Neuronal stem cell (in vitro differentiated cells): Measurements from ENCODE around the gene FDPS.

Source experiments
- DNase-seq: peaks from one replicate; pipeline ENCODE4 v3.0.0-alpha.2; 2013; ENCODE audit warnings: low spot score
- H2AFZ ChIP-seq: one replicate; pipeline ENCODE4 v1.6.1; 2013; ENCODE audit warnings: mild to moderate bottlenecking, low read length, inconsistent platforms
- H2AK5ac ChIP-seq: 2 replicates; pipeline ENCODE4 v1.6.1; 2013; ENCODE audit warnings: low read depth, mild to moderate bottlenecking, inconsistent platforms, low read length, moderate library complexity, mixed read lengths
- H2BK120ac ChIP-seq: 2 replicates; pipeline ENCODE4 v1.6.1; 2013; ENCODE audit warnings: low read depth, mild to moderate bottlenecking, inconsistent platforms, low read length, moderate library complexity, mixed read lengths
- H2BK12ac ChIP-seq: one replicate; pipeline ENCODE4 v1.6.1; 2013; ENCODE audit warnings: low read length, inconsistent platforms
- H2BK15ac ChIP-seq: 2 replicates; pipeline ENCODE4 v1.6.1; 2013; ENCODE audit warnings: mild to moderate bottlenecking, low read length, inconsistent platforms, mixed read lengths
- H2BK5ac ChIP-seq: one replicate; pipeline ENCODE4 v1.6.1; 2013; ENCODE audit warnings: inconsistent platforms, mild to moderate bottlenecking, low read length, moderate library complexity
- H3K14ac ChIP-seq: one replicate; pipeline ENCODE4 v1.6.1; 2013; ENCODE audit warnings: low read length, inconsistent platforms
- H3K18ac ChIP-seq: 2 replicates; pipeline ENCODE4 v1.6.1; 2013; ENCODE audit warnings: low read length, inconsistent platforms
- H3K23ac ChIP-seq: 2 replicates; pipeline ENCODE4 v1.6.1; 2013; ENCODE audit warnings: low read depth, mild to moderate bottlenecking, mixed read lengths, low read length, inconsistent platforms; ENCODE audit not compliant: poor library complexity
- H3K27ac ChIP-seq: replicated peaks from 3 replicates; pipeline ENCODE4 v1.5.1; 2013; ENCODE audit warnings: low read length, inconsistent platforms
- H3K27me3 ChIP-seq, 3 experiments: 2 replicates each; pipeline ENCODE4 v1.6.1; 2013; ENCODE audit warnings: low read length in 3 of 3, mild to moderate bottlenecking in 2 of 3, inconsistent platforms in 1 of 3, low read depth in 1 of 3, mixed read lengths in 1 of 3, moderate library complexity in 1 of 3; ENCODE audit not compliant: control insufficient read depth in 3 of 3, insufficient read depth in 3 of 3
- H3K36me3 ChIP-seq, 2 donors: replicated peaks in 1 of 2; 2 replicates each; pipeline ENCODE4 v1.6.1; 2013; ENCODE audit warnings: low read length in 2 of 2; ENCODE audit not compliant: control insufficient read depth in 2 of 2, insufficient read depth in 2 of 2
- H3K4ac ChIP-seq: 2 replicates; pipeline ENCODE4 v1.6.1; 2013; ENCODE audit warnings: inconsistent platforms, mild to moderate bottlenecking, low read length, moderate library complexity
- H3K4me1 ChIP-seq, 2 donors: 1 replicate in 1 of 2; 2 replicates in 1 of 2; pipeline ENCODE4 v1.6.1; 2013; ENCODE audit warnings: low read length in 2 of 2, low read depth in 1 of 2; ENCODE audit not compliant: control insufficient read depth in 2 of 2, insufficient read depth in 1 of 2
- H3K4me2 ChIP-seq: one replicate; pipeline ENCODE4 v1.6.1; 2013; ENCODE audit warnings: mild to moderate bottlenecking, low read length, inconsistent platforms; ENCODE audit not compliant: insufficient read depth, poor library complexity, severe bottlenecking
- H3K4me3 ChIP-seq, 2 donors: 2 replicates each; pipeline ENCODE4 v1.5.1; 2013; ENCODE audit warnings: low read length in 2 of 2, mild to moderate bottlenecking in 2 of 2, inconsistent platforms in 1 of 2, moderate library complexity in 1 of 2
- H3K79me1 ChIP-seq: one replicate; pipeline ENCODE4 v1.6.1; 2013; ENCODE audit warnings: low read depth, mild to moderate bottlenecking, inconsistent platforms, low read length, moderate library complexity
- H3K9ac ChIP-seq: one replicate; pipeline ENCODE4 v1.6.1; 2013; ENCODE audit warnings: mild to moderate bottlenecking, low read depth, low read length, inconsistent platforms; ENCODE audit not compliant: poor library complexity
- H3K9me3 ChIP-seq, 2 donors: replicated peaks in 1 of 2; 2 replicates each; pipeline versions ENCODE3 to v1.6.1; 2013; ENCODE audit warnings: low read length in 2 of 2, mild to moderate bottlenecking in 2 of 2, inconsistent platforms in 1 of 2, low read depth in 1 of 2, mixed read lengths in 1 of 2, moderate library complexity in 1 of 2; ENCODE audit not compliant: control insufficient read depth in 2 of 2, insufficient read depth in 1 of 2
- H4K8ac ChIP-seq: one replicate; pipeline ENCODE4 v1.6.1; 2013; ENCODE audit warnings: low read depth, mild to moderate bottlenecking, inconsistent platforms, low read length, moderate library complexity
- H4K91ac ChIP-seq: one replicate; pipeline ENCODE4 v1.6.1; 2013; ENCODE audit warnings: low read length, low read depth, mild to moderate bottlenecking, inconsistent platforms; ENCODE audit not compliant: poor library complexity
- WGBS, 2 donors: extraction: QIAGEN DNeasy Blood & Tissue Kit; methylation state at CpG; one replicate each; pipeline ENCODE4 v1.1.7; 2013; ENCODE audit warnings: missing lambda C conversion rate in 2 of 2, mixed read lengths in 1 of 2; ENCODE audit not compliant: insufficient read length in 2 of 2, insufficient replicate concordance in 1 of 2; ENCODE audit errors: extremely low coverage in 2 of 2; 5-methylcytosine and 5-hydroxymethylcytosine counted together

FDPS gene

GRCh38 chr1:155316922-155317321, 8.3 kb downstream of the FDPS start:
- no CpG with 5 or more reads among the region's 3 CpGs for WGBS, 2 donors
- Histone ChIP-seq H3K36me3 (peaks cover 45 to 96% of the 10 kb centered on the region in 2 donors), H2BK120ac (no peak overlapping the region), H3K4ac (no peak overlapping the region), H3K79me1 (peaks cover 9% of the 10 kb centered on the region), H2BK15ac (no peak overlapping the region), H2BK12ac (no peak overlapping the region), H3K27me3 (no peaks in the 10 kb centered on the region), H2AK5ac (no peak overlapping the region), H4K8ac (no peak overlapping the region), H3K9ac (no peak overlapping the region), H3K9me3 (no peaks in the 10 kb centered on the region), H3K27ac (no peak overlapping the region), H3K4me3 (no peak overlapping the region), H3K4me1 (peaks cover 11 to 12% of the 10 kb centered on the region in 2 donors), H3K23ac (no peak overlapping the region), H3K4me2 (no peak overlapping the region), H3K14ac (no peak overlapping the region), H2BK5ac (no peak overlapping the region), H2AFZ (no peak overlapping the region), H3K18ac (no peak overlapping the region), H4K91ac (no peak overlapping the region)
- no peak for DNase-seq

GRCh38 chr1:155318082-155318481, 9.4 kb downstream of the FDPS start:
- H2BK12ac ChIP-seq: no peak overlapping the region
- peaks cover 8% of the 10 kb centered on the region for H3K79me1 ChIP-seq
- no peak overlapping the region for H2BK5ac ChIP-seq
- DNase-seq: no peak
- H3K9ac ChIP-seq: no peak overlapping the region
- no peak overlapping the region for H2BK120ac ChIP-seq
- H3K27me3 ChIP-seq: no peaks in the 10 kb centered on the region
- no peak overlapping the region for H3K4me3 ChIP-seq
- H4K8ac ChIP-seq: no peak overlapping the region
- H2AK5ac ChIP-seq: no peak overlapping the region
- H2AFZ ChIP-seq: no peak overlapping the region
- no peak overlapping the region for H3K23ac ChIP-seq
- peaks cover 37 to 85% of the 10 kb centered on the region in 2 donors for H3K36me3 ChIP-seq
- H3K4me2 ChIP-seq: no peak overlapping the region
- no peak overlapping the region for H4K91ac ChIP-seq
- H3K4ac ChIP-seq: no peak overlapping the region
- no CpG with 5 or more reads among the region's 9 CpGs for WGBS, 2 donors
- H3K9me3 ChIP-seq: no peaks in the 10 kb centered on the region
- H3K18ac ChIP-seq: no peak overlapping the region
- H3K27ac ChIP-seq: no peak overlapping the region
- no peak overlapping the region for H2BK15ac ChIP-seq
- no peak overlapping the region for H3K14ac ChIP-seq
- H3K4me1 ChIP-seq: peaks cover 16 to 17% of the 10 kb centered on the region in 2 donors

DNA sequence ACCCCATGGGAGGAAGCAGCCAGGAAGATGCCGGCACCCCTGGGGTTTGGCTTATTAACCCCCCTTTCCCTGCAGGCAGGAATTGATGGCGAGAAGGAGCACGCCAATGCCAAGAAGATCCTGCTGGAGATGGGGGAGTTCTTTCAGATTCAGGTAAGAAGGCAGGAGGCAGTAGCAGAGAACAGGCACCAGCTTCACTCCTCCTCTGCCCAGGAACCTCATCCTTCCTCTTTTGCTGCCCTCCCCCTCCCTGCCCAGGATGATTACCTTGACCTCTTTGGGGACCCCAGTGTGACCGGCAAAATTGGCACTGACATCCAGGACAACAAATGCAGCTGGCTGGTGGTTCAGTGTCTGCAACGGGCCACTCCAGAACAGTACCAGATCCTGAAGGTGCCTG, 10.9 kb downstream of the FDPS start:
- Histone ChIP-seq H2AK5ac (no peak overlapping the region), H3K36me3 (peaks cover 31 to 71% of the 10 kb centered on the region in 2 donors), H3K9me3 (no peaks in the 10 kb centered on the region), H3K27me3 (no peaks in the 10 kb centered on the region), H2BK5ac (no peak overlapping the region), H4K91ac (no peak overlapping the region), H4K8ac (no peak overlapping the region), H3K14ac (no peak overlapping the region), H3K4me2 (no peak overlapping the region), H3K27ac (no peak overlapping the region), H3K9ac (no peak overlapping the region), H2BK120ac (no peak overlapping the region), H2BK12ac (no peak overlapping the region), H3K79me1 (peaks cover 6% of the 10 kb centered on the region), H3K4ac (no peak overlapping the region), H3K18ac (no peak overlapping the region), H2BK15ac (no peak overlapping the region), H3K4me3 (peak overlapping the region in 1 of 2 donors; percentile 21), H3K23ac (no peak overlapping the region), H3K4me1 (peaks cover 16 to 17% of the 10 kb centered on the region in 2 donors), H2AFZ (no peak overlapping the region)
- no peak for DNase-seq
- no CpG with 5 or more reads among the region's 5 CpGs for WGBS, 2 donors

DNA sequence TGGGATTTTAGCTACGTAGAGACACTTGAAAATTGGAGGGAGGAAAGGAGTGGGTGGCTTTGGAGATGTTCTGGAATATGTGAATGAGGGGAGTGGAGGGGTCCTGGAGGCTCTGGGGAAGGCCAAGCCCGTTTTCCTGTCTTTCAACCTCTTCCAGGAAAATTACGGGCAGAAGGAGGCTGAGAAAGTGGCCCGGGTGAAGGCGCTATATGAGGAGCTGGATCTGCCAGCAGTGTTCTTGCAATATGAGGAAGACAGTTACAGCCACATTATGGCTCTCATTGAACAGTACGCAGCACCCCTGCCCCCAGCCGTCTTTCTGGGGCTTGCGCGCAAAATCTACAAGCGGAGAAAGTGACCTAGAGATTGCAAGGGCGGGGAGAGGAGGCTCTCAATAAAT, 11.6 kb downstream of the FDPS start:
- DNase-seq: no peak
- Histone ChIP-seq H3K23ac (no peak overlapping the region), H4K91ac (no peak overlapping the region), H2AK5ac (no peak overlapping the region), H4K8ac (no peak overlapping the region), H3K79me1 (peaks cover 8% of the 10 kb centered on the region), H3K4me2 (peak overlapping the region; percentile 77), H3K4me3 (no peak overlapping the region), H3K9ac (no peak overlapping the region), H3K27ac (peak overlapping the region; percentile 21), H3K4me1 (peaks cover 17 to 18% of the 10 kb centered on the region in 2 donors), H3K27me3 (no peaks in the 10 kb centered on the region), H3K18ac (no peak overlapping the region), H2BK12ac (no peak overlapping the region), H2AFZ (no peak overlapping the region), H3K14ac (no peak overlapping the region), H3K36me3 (peaks cover 27 to 64% of the 10 kb centered on the region in 2 donors), H3K4ac (no peak overlapping the region), H3K9me3 (no peaks in the 10 kb centered on the region), H2BK15ac (no peak overlapping the region), H2BK5ac (no peak overlapping the region), H2BK120ac (no peak overlapping the region)
- WGBS, 2 donors: no CpG with 5 or more reads among the region's 11 CpGs
